ENCODE measurements around the gene TMEM106C.

The TMEM106C gene

GRCh38 chr12:47980197-47980596 lies 16.8 kb downstream of the TMEM106C start:
- no peak for TF ChIP-seq GATA2 (IDR thresholded peaks at IDR 0.05; ENCODE audit: low read depth, low read length)
- TF ChIP-seq GATA3 (IDR thresholded peaks at IDR 0.05; ENCODE audit: low read depth, low read length), result no peak

DNA sequence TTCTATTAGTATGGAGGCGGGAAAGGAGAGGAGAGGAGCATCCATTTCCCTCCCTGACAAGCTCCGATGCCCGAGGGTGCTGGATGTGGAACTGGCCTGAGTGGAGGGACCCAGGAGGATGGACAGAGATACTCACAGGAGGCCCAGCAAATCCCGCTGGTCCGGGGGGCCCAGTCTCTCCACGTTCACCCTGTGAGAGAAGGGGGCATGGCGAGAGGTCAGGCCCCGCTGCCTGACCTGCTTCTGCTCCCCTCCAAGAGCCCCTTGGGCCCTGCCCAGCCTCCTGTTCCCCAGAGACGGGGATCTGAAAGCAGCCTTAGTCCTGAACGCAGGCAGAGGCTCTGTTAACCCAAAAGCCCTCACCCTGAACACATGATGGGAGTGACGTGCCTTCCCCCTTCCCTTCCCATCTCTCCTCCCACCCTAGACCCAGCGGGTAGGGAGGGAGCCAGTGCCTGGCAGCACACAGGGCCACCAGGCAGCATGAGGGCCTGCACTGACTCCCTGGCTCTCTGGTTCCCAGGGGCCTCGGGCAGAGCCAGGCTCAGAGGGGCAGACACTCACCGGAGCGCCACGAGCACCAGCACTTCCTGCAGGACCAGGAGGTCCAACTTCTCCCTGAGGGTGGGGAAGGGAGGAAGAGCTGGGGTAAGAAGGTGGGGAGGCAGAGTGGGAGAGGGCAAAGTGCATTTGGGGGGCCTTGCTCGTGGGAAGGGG lies 17.5 kb downstream of the TMEM106C start:
- TF ChIP-seq GATA3 (IDR thresholded peaks at IDR 0.05; ENCODE audit: low read depth, low read length), result no peak
- no peak for TF ChIP-seq GATA2 (IDR thresholded peaks at IDR 0.05; ENCODE audit: low read depth, low read length)

DNA sequence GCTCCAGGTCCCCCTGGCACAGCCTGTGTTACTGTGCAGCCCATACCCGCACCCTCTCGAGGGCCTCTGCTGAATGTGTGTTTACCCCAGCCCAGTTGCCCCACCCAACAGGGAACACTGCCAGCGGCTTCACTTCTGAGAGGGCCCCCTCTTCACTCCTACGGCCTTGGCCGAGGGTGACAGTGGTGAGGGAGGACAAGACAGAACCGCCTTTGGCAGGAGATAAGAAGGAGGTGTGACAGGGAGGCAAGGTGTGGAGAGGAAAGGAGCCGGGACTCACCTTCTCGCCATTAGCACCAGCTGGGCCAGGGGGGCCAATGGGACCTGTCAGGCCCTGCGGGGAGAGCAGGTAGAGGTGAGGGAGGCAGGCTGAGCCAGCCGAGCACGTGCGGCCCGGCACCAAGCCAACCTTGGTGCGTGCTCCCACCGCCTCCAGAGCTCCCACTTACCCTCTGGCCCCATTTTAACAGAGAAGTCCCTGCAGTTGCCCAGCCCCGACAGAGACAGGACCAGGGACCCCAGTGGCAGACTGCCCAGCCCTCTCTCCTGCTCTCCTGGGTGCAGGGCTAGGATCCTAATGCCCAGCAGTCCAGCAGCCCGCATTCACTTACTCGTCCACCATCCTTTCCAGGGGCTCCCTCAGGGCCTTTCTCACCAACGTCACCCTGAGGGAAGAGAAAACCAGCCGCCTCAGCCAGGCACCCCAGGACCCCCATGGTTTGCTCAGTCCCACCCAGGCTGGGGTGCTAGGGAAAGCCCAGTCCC lies 18.3 kb downstream of the TMEM106C start:
- no peak for TF ChIP-seq GATA2 (IDR thresholded peaks at IDR 0.05; ENCODE audit: low read depth, low read length)
- TF ChIP-seq GATA3 (IDR thresholded peaks at IDR 0.05; ENCODE audit: low read depth, low read length), result no peak

- TF ChIP-seq GATA3 (IDR thresholded peaks at IDR 0.05; ENCODE audit: low read depth, low read length) (no peak), GATA2 (IDR thresholded peaks at IDR 0.05; ENCODE audit: low read depth, low read length) (no peak)
Measured at GRCh38 chr12:47982311-47982710, 18.9 kb downstream of the TMEM106C start.

DNA sequence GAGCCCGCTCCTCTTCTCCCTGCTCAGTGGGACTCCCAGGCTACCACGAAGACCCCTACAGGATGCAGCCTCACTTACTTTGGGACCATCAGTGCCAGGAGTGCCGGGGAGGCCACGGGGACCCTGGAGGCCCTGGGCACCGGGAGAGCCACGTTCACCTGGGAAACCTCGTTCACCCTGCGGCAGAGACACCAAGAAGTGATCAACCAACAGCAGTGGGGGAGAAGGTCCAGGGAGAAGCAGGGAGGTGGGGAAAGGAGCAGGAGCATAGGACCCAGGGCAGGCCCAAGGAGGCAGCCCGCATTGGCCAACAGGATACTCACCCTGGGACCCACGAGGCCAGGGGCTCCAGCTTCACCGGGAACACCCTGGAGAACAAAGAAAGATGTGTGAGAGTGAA lies 19.4 kb downstream of the TMEM106C start:
- TF ChIP-seq GATA2 (IDR thresholded peaks at IDR 0.05; ENCODE audit: low read depth, low read length) (no peak), GATA3 (IDR thresholded peaks at IDR 0.05; ENCODE audit: low read depth, low read length) (no peak)

GRCh38 chr12:47983541-47984115 lies 20.2 kb downstream of the TMEM106C start:
- TF ChIP-seq GATA2 (IDR thresholded peaks at IDR 0.05; ENCODE audit: low read depth, low read length) (no peak), GATA3 (IDR thresholded peaks at IDR 0.05; ENCODE audit: low read depth, low read length) (no peak)

DNA sequence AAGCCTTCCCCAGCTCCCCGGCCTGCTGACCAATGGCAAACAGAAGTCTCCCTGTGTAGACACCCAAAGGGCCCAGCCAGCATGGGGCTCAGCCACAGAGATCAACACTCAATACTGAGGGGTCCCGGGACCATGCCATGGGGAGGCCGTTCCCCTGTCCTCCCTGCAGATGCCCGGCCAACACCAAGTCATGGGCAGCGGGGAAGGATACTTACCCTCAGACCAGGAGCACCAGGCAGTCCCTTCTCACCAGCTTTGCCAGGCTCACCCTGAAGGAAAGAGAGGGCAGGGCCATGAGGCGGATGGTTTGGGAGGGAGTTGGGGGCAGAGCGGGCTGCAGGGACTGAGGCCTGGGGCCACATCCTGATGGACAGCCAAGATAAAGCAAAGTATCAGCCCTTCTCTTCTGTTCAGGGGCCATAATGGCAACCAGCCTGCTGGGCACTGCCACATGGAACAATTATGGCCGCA lies 21.0 kb downstream of the TMEM106C start:
- TF ChIP-seq GATA2 (IDR thresholded peaks at IDR 0.05; ENCODE audit: low read depth, low read length), result no peak
- no peak for TF ChIP-seq GATA3 (IDR thresholded peaks at IDR 0.05; ENCODE audit: low read depth, low read length)

- TF ChIP-seq GATA3 (IDR thresholded peaks at IDR 0.05; ENCODE audit: low read depth, low read length) (no peak), GATA2 (IDR thresholded peaks at IDR 0.05; ENCODE audit: low read depth, low read length) (no peak)
Measured at GRCh38 chr12:47985596-47986290, 22.3 kb downstream of the TMEM106C start.

DNA sequence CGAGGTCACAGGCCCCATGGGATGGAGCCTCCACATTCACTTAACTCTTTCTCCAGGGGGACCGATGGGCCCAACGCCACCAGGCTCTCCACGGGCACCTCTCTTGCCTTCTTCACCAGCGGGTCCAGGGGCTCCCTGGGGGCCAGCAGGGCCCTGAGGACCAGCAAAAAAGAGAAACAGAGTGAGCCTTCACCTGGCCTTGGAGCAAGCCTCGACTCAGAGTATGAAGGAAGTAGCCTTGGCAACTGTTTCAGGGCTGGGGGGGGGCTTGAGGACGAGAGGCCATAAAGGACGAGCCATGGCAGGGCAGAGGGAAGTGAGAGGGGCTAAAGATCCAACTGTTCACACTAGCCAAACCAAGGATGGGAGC lies 22.9 kb downstream of the TMEM106C start:
- TF ChIP-seq GATA2 (IDR thresholded peaks at IDR 0.05; ENCODE audit: low read depth, low read length) (no peak), GATA3 (IDR thresholded peaks at IDR 0.05; ENCODE audit: low read depth, low read length) (no peak)

GRCh38 chr12:47986832-47987231 lies 23.4 kb downstream of the TMEM106C start:
- TF ChIP-seq GATA3 (IDR thresholded peaks at IDR 0.05; ENCODE audit: low read depth, low read length) (no peak), GATA2 (IDR thresholded peaks at IDR 0.05; ENCODE audit: low read depth, low read length) (no peak)

DNA sequence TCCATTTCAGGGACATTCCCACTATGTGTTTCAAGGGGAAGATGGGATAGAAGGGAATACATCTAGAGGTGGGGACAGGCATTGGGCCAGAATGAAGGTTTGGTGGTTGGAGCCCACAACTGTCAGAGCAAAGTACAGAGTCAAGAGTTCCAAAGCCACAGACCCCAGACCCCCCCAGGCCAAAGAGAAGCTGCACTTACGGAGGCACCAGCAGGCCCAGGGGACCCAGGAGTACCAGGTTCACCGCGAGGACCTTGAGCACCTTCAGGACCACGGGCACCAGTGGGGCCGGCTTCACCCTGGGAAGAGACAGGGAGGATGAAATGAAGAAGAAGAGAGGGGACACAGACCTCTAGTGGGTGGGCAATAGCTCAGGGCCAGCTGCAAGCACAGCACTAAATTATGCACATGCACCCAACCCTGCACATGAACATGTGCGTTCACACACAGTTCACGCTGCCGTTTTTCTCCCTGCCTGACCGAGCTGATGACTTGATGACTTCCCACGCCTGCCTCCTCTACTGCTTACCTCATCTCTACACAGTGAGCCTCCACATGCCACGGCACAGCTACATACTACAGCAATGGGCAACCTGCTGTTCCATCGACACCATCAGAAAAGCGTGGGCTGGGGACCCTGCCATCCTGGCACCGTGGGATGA lies 24.1 kb downstream of the TMEM106C start:
- no peak for TF ChIP-seq GATA2 (IDR thresholded peaks at IDR 0.05; ENCODE audit: low read depth, low read length)
- TF ChIP-seq GATA3 (IDR thresholded peaks at IDR 0.05; ENCODE audit: low read depth, low read length), result no peak

GRCh38 chr12:47988073-47989022 lies 25.0 kb downstream of the TMEM106C start:
- TF ChIP-seq GATA2 (IDR thresholded peaks at IDR 0.05; ENCODE audit: low read depth, low read length) (no peak), GATA3 (IDR thresholded peaks at IDR 0.05; ENCODE audit: low read depth, low read length) (no peak)

- TF ChIP-seq GATA3 (IDR thresholded peaks at IDR 0.05; ENCODE audit: low read depth, low read length) (no peak), GATA2 (IDR thresholded peaks at IDR 0.05; ENCODE audit: low read depth, low read length) (no peak)
Measured at GRCh38 chr12:47989023-47989417, 25.6 kb downstream of the TMEM106C start.

All from SH-SY5Y (cell line).